ENCODE data around the gene ART1. TPM values are rescaled to one million over a fixed set of nuclear protein-coding genes. Genes with fewer than 3 reads are reported as not detected.

The ART1 gene
- total and polyA plus RNA-seq, 2 experiments from 2014 or later: 0.30 TPM; not detected in 1

- Histone ChIP-seq H3K27me3 (no peaks in the 10 kb centered on the region), H3K9me3 (ENCODE audit: low read depth) (no peaks in the 10 kb centered on the region), H3K36me3 (no peaks in the 10 kb centered on the region), H3K4me1 (ENCODE audit: low read depth) (peaks cover 8% of the 10 kb centered on the region), H3K4me3 (no peak overlapping the region), H3K27ac (no peak overlapping the region)
- peak; percentile 54 to 59 for DNase-seq (ENCODE audit: low read depth in 1 of 2, low spot score in 1 of 2)
- peak; percentile 89 for TF ChIP-seq CTCF (IDR thresholded peaks at IDR 0.05; ENCODE audit: low read depth, low read length)
These were observed 35.3 kb upstream of the ART1 start for GRCh38 chr11:3609416-3610265.

GRCh38 chr11:3610846-3611245 lies 34.1 kb upstream of the ART1 start:
- Histone ChIP-seq H3K4me3 (no peak overlapping the region), H3K27me3 (no peaks in the 10 kb centered on the region), H3K27ac (no peak overlapping the region), H3K4me1 (ENCODE audit: low read depth) (peaks cover 8% of the 10 kb centered on the region), H3K9me3 (ENCODE audit: low read depth) (no peaks in the 10 kb centered on the region), H3K36me3 (no peaks in the 10 kb centered on the region)
- DNase-seq (ENCODE audit: low read depth in 1 of 2, low spot score in 1 of 2): no peak
- TF ChIP-seq CTCF (IDR thresholded peaks at IDR 0.05; ENCODE audit: low read depth, low read length): no peak

GRCh38 chr11:3611976-3612678 lies 32.8 kb upstream of the ART1 start:
- Histone ChIP-seq H3K9me3 (ENCODE audit: low read depth) (no peaks in the 10 kb centered on the region), H3K4me3 (no peak overlapping the region), H3K4me1 (ENCODE audit: low read depth) (peaks cover 8% of the 10 kb centered on the region), H3K27me3 (no peaks in the 10 kb centered on the region), H3K36me3 (no peaks in the 10 kb centered on the region), H3K27ac (no peak overlapping the region)
- no peak for TF ChIP-seq CTCF (IDR thresholded peaks at IDR 0.05; ENCODE audit: low read depth, low read length)
- no peak for DNase-seq (ENCODE audit: low read depth in 1 of 2, low spot score in 1 of 2)

GRCh38 chr11:3613998-3614741 lies 30.8 kb upstream of the ART1 start:
- Histone ChIP-seq H3K4me1 (ENCODE audit: low read depth) (peaks cover 8% of the 10 kb centered on the region), H3K4me3 (no peak overlapping the region), H3K36me3 (no peaks in the 10 kb centered on the region), H3K27ac (no peak overlapping the region), H3K27me3 (no peaks in the 10 kb centered on the region), H3K9me3 (ENCODE audit: low read depth) (no peaks in the 10 kb centered on the region)
- no peak for DNase-seq (ENCODE audit: low read depth in 1 of 2, low spot score in 1 of 2)
- no peak for TF ChIP-seq CTCF (IDR thresholded peaks at IDR 0.05; ENCODE audit: low read depth, low read length)

GRCh38 chr11:3614742-3615171 lies 30.2 kb upstream of the ART1 start:
- peaks cover 8% of the 10 kb centered on the region for H3K4me1 ChIP-seq (ENCODE audit: low read depth)
- no peaks in the 10 kb centered on the region for H3K27me3 ChIP-seq
- no peak overlapping the region for H3K27ac ChIP-seq
- no peak for TF ChIP-seq CTCF (IDR thresholded peaks at IDR 0.05; ENCODE audit: low read depth, low read length)
- no peak for DNase-seq (ENCODE audit: low read depth in 1 of 2, low spot score in 1 of 2)
- H3K4me3 ChIP-seq: no peak overlapping the region
- H3K36me3 ChIP-seq: no peaks in the 10 kb centered on the region
- H3K9me3 ChIP-seq (ENCODE audit: low read depth): no peaks in the 10 kb centered on the region

Data from cardiac muscle cell (in vitro differentiated cells and primary cell).